GM12878 (cell line): ENCODE data around the gene CDC42EP3. TPM values are rescaled to one million over a fixed set of nuclear protein-coding genes. Genes with fewer than 3 reads are reported as not detected.

Source experiments
- polyA plus RNA-seq, 11 experiments: library from polyadenylated mRNA; depleted of rRNA in 4 of 11; unstranded in 6 of 11; stranded (reverse) in 5 of 11; fragments of >200 nt; fragmentation: Nextera tagmentation in 4 of 11; fragmentation: Illumina TruSeq in 1 of 11; extraction: Ambion mirVana in 4 of 11; extraction: Trizol in 1 of 11; gene quantifications; 1 replicate in 1 of 11; 2 replicates in 10 of 11; pipeline versions ENCODE4 v1.2.1 to v1.2.3, GENCODE V29; 2011 to 2016; ENCODE audit warnings: inconsistent platforms in 2 of 11, missing spikeins in 2 of 11, low read depth in 1 of 11
- total RNA-seq, 4 experiments: library from RNA; depleted of rRNA in 3 of 4; stranded (reverse); fragments of >200 nt in 3 of 4; fragmentation: Illumina TruSeq in 1 of 4; extraction: Trizol in 1 of 4; gene quantifications; 2 replicates each; pipeline versions ENCODE4 v1.2.1 to v1.2.3, GENCODE V29; 2013 to 2021
- TF ChIP-seq, protein P1 (sequence below): fragments of 450-650 bp; formaldehyde crosslinking; IDR thresholded peaks from 2 replicates; pipeline ENCODE4 v1.4.0; 2020; ENCODE audit warnings: mild to moderate bottlenecking, moderate library complexity
- TF ChIP-seq, protein P2 (sequence below): fragments of 150-350 bp; IDR thresholded peaks from 2 replicates; pipeline ENCODE4 v1.6.1; 2016; ENCODE audit warnings: low read depth, low read length

The CDC42EP3 gene
- total and polyA plus RNA-seq, 10 of the 15 experiments (the other 5 are each of a cell fraction or from before 2014, with no cell fraction given): 11.8 to 86.9 (median 52.9) TPM

DNA sequence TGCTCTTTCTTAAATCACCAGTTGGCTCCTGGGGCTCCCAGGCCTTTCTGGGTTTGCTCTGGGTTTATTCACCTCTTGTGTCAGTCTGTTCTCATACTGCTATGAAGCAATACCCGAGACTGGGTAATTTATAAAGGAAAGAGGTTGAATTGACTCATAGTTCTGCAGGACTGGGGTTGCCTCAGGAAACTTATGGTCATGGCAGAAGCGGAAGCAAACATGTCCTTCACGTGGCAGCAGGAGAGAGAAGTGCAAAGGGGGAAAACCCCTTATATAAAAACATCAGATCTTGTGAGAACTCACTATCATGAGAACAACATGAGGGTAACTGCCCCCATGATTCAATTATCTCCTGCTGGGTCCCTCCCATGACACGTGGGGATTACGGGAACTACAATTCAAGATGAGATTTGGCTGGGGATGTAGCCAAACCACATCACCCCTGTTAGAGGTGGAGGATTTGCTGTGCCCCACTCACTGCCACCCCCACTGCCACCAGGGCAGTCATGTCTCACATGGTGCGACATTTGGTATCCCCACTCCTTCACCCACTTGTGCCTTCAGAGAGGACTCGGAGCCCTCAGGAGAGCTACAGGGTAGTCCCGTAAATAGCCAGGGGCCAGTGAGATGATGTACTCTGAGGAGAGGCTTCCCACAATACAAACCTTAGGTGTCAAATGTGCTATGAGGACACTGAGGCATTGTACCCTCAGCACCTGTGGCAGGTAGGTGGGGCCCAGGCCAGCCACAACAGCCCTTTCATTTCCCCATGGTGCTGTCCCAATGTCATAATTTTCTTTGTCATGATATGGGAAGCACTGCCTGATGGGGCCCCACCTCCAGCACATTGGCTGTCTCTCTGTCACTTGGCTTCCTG lies 35.7 kb downstream of the CDC42EP3 start (continued):
- TF ChIP-seq, protein P1, sequence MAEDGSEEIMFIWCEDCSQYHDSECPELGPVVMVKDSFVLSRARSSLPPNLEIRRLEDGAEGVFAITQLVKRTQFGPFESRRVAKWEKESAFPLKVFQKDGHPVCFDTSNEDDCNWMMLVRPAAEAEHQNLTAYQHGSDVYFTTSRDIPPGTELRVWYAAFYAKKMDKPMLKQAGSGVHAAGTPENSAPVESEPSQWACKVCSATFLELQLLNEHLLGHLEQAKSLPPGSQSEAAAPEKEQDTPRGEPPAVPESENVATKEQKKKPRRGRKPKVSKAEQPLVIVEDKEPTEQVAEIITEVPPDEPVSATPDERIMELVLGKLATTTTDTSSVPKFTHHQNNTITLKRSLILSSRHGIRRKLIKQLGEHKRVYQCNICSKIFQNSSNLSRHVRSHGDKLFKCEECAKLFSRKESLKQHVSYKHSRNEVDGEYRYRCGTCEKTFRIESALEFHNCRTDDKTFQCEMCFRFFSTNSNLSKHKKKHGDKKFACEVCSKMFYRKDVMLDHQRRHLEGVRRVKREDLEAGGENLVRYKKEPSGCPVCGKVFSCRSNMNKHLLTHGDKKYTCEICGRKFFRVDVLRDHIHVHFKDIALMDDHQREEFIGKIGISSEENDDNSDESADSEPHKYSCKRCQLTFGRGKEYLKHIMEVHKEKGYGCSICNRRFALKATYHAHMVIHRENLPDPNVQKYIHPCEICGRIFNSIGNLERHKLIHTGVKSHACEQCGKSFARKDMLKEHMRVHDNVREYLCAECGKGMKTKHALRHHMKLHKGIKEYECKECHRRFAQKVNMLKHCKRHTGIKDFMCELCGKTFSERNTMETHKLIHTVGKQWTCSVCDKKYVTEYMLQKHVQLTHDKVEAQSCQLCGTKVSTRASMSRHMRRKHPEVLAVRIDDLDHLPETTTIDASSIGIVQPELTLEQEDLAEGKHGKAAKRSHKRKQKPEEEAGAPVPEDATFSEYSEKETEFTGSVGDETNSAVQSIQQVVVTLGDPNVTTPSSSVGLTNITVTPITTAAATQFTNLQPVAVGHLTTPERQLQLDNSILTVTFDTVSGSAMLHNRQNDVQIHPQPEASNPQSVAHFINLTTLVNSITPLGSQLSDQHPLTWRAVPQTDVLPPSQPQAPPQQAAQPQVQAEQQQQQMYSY (CRISPR knock-in tag): no peak
- TF ChIP-seq, protein P2, sequence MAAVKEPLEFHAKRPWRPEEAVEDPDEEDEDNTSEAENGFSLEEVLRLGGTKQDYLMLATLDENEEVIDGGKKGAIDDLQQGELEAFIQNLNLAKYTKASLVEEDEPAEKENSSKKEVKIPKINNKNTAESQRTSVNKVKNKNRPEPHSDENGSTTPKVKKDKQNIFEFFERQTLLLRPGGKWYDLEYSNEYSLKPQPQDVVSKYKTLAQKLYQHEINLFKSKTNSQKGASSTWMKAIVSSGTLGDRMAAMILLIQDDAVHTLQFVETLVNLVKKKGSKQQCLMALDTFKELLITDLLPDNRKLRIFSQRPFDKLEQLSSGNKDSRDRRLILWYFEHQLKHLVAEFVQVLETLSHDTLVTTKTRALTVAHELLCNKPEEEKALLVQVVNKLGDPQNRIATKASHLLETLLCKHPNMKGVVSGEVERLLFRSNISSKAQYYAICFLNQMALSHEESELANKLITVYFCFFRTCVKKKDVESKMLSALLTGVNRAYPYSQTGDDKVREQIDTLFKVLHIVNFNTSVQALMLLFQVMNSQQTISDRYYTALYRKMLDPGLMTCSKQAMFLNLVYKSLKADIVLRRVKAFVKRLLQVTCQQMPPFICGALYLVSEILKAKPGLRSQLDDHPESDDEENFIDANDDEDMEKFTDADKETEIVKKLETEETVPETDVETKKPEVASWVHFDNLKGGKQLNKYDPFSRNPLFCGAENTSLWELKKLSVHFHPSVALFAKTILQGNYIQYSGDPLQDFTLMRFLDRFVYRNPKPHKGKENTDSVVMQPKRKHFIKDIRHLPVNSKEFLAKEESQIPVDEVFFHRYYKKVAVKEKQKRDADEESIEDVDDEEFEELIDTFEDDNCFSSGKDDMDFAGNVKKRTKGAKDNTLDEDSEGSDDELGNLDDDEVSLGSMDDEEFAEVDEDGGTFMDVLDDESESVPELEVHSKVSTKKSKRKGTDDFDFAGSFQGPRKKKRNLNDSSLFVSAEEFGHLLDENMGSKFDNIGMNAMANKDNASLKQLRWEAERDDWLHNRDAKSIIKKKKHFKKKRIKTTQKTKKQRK: no peak
